ENCODE measurements around the gene CSF3. TPM values are rescaled to one million over a fixed set of nuclear protein-coding genes. Genes with fewer than 3 reads are reported as not detected.

Gene CSF3
- total RNA-seq, 2 experiments from 2014 or later: not detected

GRCh38 chr17:40058865-40059264, 43.6 kb downstream of the CSF3 start:
- no peak for DNase-seq
- H3K4me3 Mint-ChIP-seq: no peak overlapping the region
- H3K27ac Mint-ChIP-seq: no peak overlapping the region
- no peaks in the 10 kb centered on the region for H3K9me3 Mint-ChIP-seq
- H3K36me3 Mint-ChIP-seq: peaks cover 1% of the 10 kb centered on the region
- no peaks in the 10 kb centered on the region for H3K27me3 Mint-ChIP-seq
- H3K4me1 Mint-ChIP-seq: peaks cover 17% of the 10 kb centered on the region

- H3K36me3 Mint-ChIP-seq: no peaks in the 10 kb centered on the region
- H3K27ac Mint-ChIP-seq: no peak overlapping the region
- H3K4me3 Mint-ChIP-seq: no peak overlapping the region
- H3K9me3 Mint-ChIP-seq: no peaks in the 10 kb centered on the region
- H3K27me3 Mint-ChIP-seq: no peaks in the 10 kb centered on the region
- H3K4me1 Mint-ChIP-seq: peaks cover 24% of the 10 kb centered on the region
- no peak for DNase-seq
Observed at GRCh38 chr17:40059729-40060475, 44.7 kb downstream of the CSF3 start.

- Mint-ChIP-seq H3K4me1 (peaks cover 31% of the 10 kb centered on the region), H3K4me3 (no peak overlapping the region), H3K9me3 (no peaks in the 10 kb centered on the region), H3K27ac (no peak overlapping the region), H3K36me3 (no peaks in the 10 kb centered on the region), H3K27me3 (no peaks in the 10 kb centered on the region)
- DNase-seq: no peak
Observed at GRCh38 chr17:40060887-40061608, 45.8 kb downstream of the CSF3 start.

GRCh38 chr17:40061609-40062038, 46.4 kb downstream of the CSF3 start:
- no peaks in the 10 kb centered on the region for H3K9me3 Mint-ChIP-seq
- no peak for DNase-seq
- no peaks in the 10 kb centered on the region for H3K27me3 Mint-ChIP-seq
- H3K4me3 Mint-ChIP-seq: peak overlapping the region; percentile 76
- peaks cover 34% of the 10 kb centered on the region for H3K4me1 Mint-ChIP-seq
- H3K36me3 Mint-ChIP-seq: no peaks in the 10 kb centered on the region
- no peak overlapping the region for H3K27ac Mint-ChIP-seq

- Mint-ChIP-seq H3K27me3 (no peaks in the 10 kb centered on the region), H3K36me3 (no peaks in the 10 kb centered on the region), H3K4me1 (peaks cover 40% of the 10 kb centered on the region), H3K4me3 (peak within 1 kb of the TSS; percentile 84), H3K9me3 (no peaks in the 10 kb centered on the region), H3K27ac (peak within 1 kb of the TSS; percentile 76)
- peak; percentile 82 for DNase-seq
Observed at GRCh38 chr17:40062329-40063186, 47.3 kb downstream of the CSF3 start, which contains the start of gene THRA. THRA (plus strand) TSS chr17:40062965; CDS start chr17:40074489, 11,524 bp downstream.

GRCh38 chr17:40063187-40063771, 48.0 kb downstream of the CSF3 start:
- H3K36me3 Mint-ChIP-seq: no peaks in the 10 kb centered on the region
- H3K27me3 Mint-ChIP-seq: no peaks in the 10 kb centered on the region
- no peaks in the 10 kb centered on the region for H3K9me3 Mint-ChIP-seq
- peak; percentile 30 for DNase-seq
- peaks cover 45% of the 10 kb centered on the region for H3K4me1 Mint-ChIP-seq
- H3K4me3 Mint-ChIP-seq: peak overlapping the region; percentile 84
- H3K27ac Mint-ChIP-seq: peak overlapping the region; percentile 76

GRCh38 chr17:40063901-40064531, 48.8 kb downstream of the CSF3 start:
- H3K27ac Mint-ChIP-seq: peak overlapping the region; percentile 76

GRCh38 chr17:40064971-40065768, 49.9 kb downstream of the CSF3 start:
- H3K4me3 Mint-ChIP-seq: peak overlapping the region; percentile 14

More at GRCh38 chr17:40063901-40064531, 48.8 kb downstream of the CSF3 start:
- peaks cover 51% of the 10 kb centered on the region for H3K4me1 Mint-ChIP-seq
- H3K4me3 Mint-ChIP-seq: peak overlapping the region; percentile 84
- no peaks in the 10 kb centered on the region for H3K36me3 Mint-ChIP-seq
- no peaks in the 10 kb centered on the region for H3K27me3 Mint-ChIP-seq
- DNase-seq: no peak
- no peaks in the 10 kb centered on the region for H3K9me3 Mint-ChIP-seq

GRCh38 chr17:40065769-40066510, 50.7 kb downstream of the CSF3 start:
- Mint-ChIP-seq H3K27ac (no peak overlapping the region), H3K4me1 (peaks cover 67% of the 10 kb centered on the region), H3K9me3 (no peaks in the 10 kb centered on the region), H3K36me3 (no peaks in the 10 kb centered on the region), H3K4me3 (no peak overlapping the region), H3K27me3 (no peaks in the 10 kb centered on the region)
- no peak for DNase-seq

More at GRCh38 chr17:40064971-40065768, 49.9 kb downstream of the CSF3 start:
- peak overlapping the region; percentile 46 for H3K27ac Mint-ChIP-seq
- no peaks in the 10 kb centered on the region for H3K9me3 Mint-ChIP-seq
- peaks cover 63% of the 10 kb centered on the region for H3K4me1 Mint-ChIP-seq
- DNase-seq: no peak
- H3K27me3 Mint-ChIP-seq: no peaks in the 10 kb centered on the region
- H3K36me3 Mint-ChIP-seq: no peaks in the 10 kb centered on the region

Other genes starting within 250 kb of the CSF3 start
- gene IKZF3, start 151.1 kb upstream of the CSF3 start, total RNA-seq: 10 to 100 TPM; 43.9 to 44.6 TPM
- gene ZPBP2, start 147.2 kb upstream of the CSF3 start, total RNA-seq: not detected
- 1 to 10 TPM; 7.6 to 8.7 TPM for gene GSDMB, start 96.8 kb upstream of the CSF3 start, total RNA-seq
- 10 to 100 TPM; 59.1 to 62.3 TPM for gene ORMDL3, start 87.8 kb upstream of the CSF3 start, total RNA-seq
- not detected for gene LRRC3C, start 87.7 kb upstream of the CSF3 start, total RNA-seq
- gene GSDMA, start 52.4 kb upstream of the CSF3 start, total RNA-seq: under 1 TPM; 0.14 to 0.16 TPM
- gene PSMD3, start 34.6 kb upstream of the CSF3 start, total RNA-seq: 100 to 1,000 TPM; 173 to 177 TPM
- gene MED24, start 39.0 kb downstream of the CSF3 start, total RNA-seq: 100 to 1,000 TPM; 103 to 107 TPM
- gene THRA, start 47.5 kb downstream of the CSF3 start, total RNA-seq: 10 to 100 TPM; 11.4 to 12.1 TPM
- gene NR1D1, start 85.1 kb downstream of the CSF3 start, total RNA-seq: 1 to 10 TPM; 4.8 to 5.8 TPM
- 10 to 100 TPM; 62.7 to 66.7 TPM for gene MSL1, start 106.5 kb downstream of the CSF3 start, total RNA-seq
- gene CASC3, start 125.1 kb downstream of the CSF3 start, total RNA-seq: 10 to 100 TPM; 74.5 to 77.0 TPM
- 1 to 10 TPM; 4.3 to 5.1 TPM for gene RAPGEFL1, start 162.0 kb downstream of the CSF3 start, total RNA-seq
- 10 to 100 TPM; 15.7 to 17.4 TPM for gene WIPF2, start 203.9 kb downstream of the CSF3 start, total RNA-seq